Keratinocyte (primary cell): ENCODE measurements around the gene SCMH1. TPM values are rescaled to one million over a fixed set of nuclear protein-coding genes. Genes with fewer than 3 reads are reported as not detected.
A peak's percentile ranks its signal among the peaks of the same experiment; 100 is the strongest.

Source experiments
- DNase-seq: peaks from one replicate; pipeline ENCODE4 v3.0.0-alpha.2; 2011; ENCODE audit warnings: low read depth, missing footprints, low spot score
- FAIRE-seq: peaks from 2 replicates; lab custom pipeline; 2011; peaks lifted over from hg19 to GRCh38; lab: Jason Lieb, UNC
- H2AFZ ChIP-seq: 2 replicates; pipeline ENCODE4 v1.6.0; 2012; ENCODE audit warnings: low read length, control low read depth, inconsistent platforms; ENCODE audit not compliant: control insufficient read depth
- H3K27ac ChIP-seq: 2 replicates; pipeline ENCODE4 v1.5.1; 2011; ENCODE audit warnings: low read length; ENCODE audit not compliant: control insufficient read depth, insufficient read depth
- H3K27me3 ChIP-seq: 3 replicates; pipeline ENCODE4 v1.6.0; 2011; ENCODE audit warnings: low read length; ENCODE audit not compliant: control insufficient read depth, insufficient read depth; ENCODE audit errors: extremely low read depth
- H3K36me3 ChIP-seq, 2 experiments: 2 replicates in 1 of 2; 3 replicates in 1 of 2; pipeline ENCODE4 v1.5.1; 2011; ENCODE audit warnings: low read length in 2 of 2, mild to moderate bottlenecking in 1 of 2; ENCODE audit not compliant: control insufficient read depth in 2 of 2, insufficient read depth in 2 of 2; ENCODE audit errors: extremely low read depth in 1 of 2
- H3K4me1 ChIP-seq: 3 replicates; pipeline ENCODE4 v1.5.1; 2011; ENCODE audit warnings: low read length; ENCODE audit not compliant: control insufficient read depth, insufficient read depth; ENCODE audit errors: extremely low read depth
- H3K4me2 ChIP-seq: 3 replicates; pipeline ENCODE4 v1.6.0; 2011; ENCODE audit warnings: low read depth, low read length; ENCODE audit not compliant: control insufficient read depth, insufficient read depth; ENCODE audit errors: extremely low read depth
- H3K4me3 ChIP-seq, 3 experiments: fragments of 200-600 bp in 1 of 3; sonication (generic) in 1 of 3; 2 replicates in 2 of 3; 3 replicates in 1 of 3; pipeline ENCODE4 v1.5.1; 2011 to 2016; ENCODE audit warnings: low read length in 3 of 3, mild to moderate bottlenecking in 3 of 3, control low read depth in 2 of 3, inconsistent platforms in 1 of 3, low read depth in 1 of 3, mixed read lengths in 1 of 3, mixed run types in 1 of 3, moderate library complexity in 1 of 3; ENCODE audit not compliant: control insufficient read depth in 2 of 3, insufficient read depth in 2 of 3; ENCODE audit errors: extremely low read depth in 1 of 3
- H3K79me2 ChIP-seq: 2 replicates; pipeline ENCODE4 v1.6.0; 2012; ENCODE audit warnings: low read length; ENCODE audit not compliant: control insufficient read depth, insufficient read depth
- H3K9ac ChIP-seq: 3 replicates; pipeline ENCODE4 v1.6.0; 2011; ENCODE audit warnings: low read length; ENCODE audit not compliant: control insufficient read depth, insufficient read depth; ENCODE audit errors: extremely low read depth
- H3K9me1 ChIP-seq: 3 replicates; pipeline ENCODE4 v1.6.0; 2011; ENCODE audit warnings: low read length; ENCODE audit not compliant: control insufficient read depth, insufficient read depth; ENCODE audit errors: extremely low read depth
- H3K9me3 ChIP-seq: 2 replicates; pipeline ENCODE4 v1.5.1; 2012; ENCODE audit warnings: low read depth, low read length; ENCODE audit not compliant: control insufficient read depth
- H4K20me1 ChIP-seq: 3 replicates; pipeline ENCODE4 v1.6.0; 2011; ENCODE audit warnings: low read length; ENCODE audit not compliant: control insufficient read depth, insufficient read depth; ENCODE audit errors: extremely low read depth
- CTCF ChIP-seq, 3 experiments: IDR thresholded peaks in 1 of 3; conservative IDR thresholded peaks in 1 of 3; optimal IDR thresholded peaks in 1 of 3; 2 replicates in 2 of 3; 3 replicates in 1 of 3; pipeline versions ENCODE3 to v1.5.1; 2011; ENCODE audit warnings: low read length in 3 of 3, mild to moderate bottlenecking in 3 of 3, moderate library complexity in 2 of 3, control low read depth in 1 of 3, inconsistent platforms in 1 of 3; ENCODE audit not compliant: insufficient read depth in 2 of 3; ENCODE audit errors: extremely low read depth in 1 of 3
- EZH2 ChIP-seq: IDR thresholded peaks from one replicate; pipeline ENCODE4 v1.6.1; 2012; ENCODE audit warnings: inconsistent platforms, mild to moderate bottlenecking, low read length, moderate library complexity
- dilution Hi-C: fragments of 300-500 bp; cut with MboI; formaldehyde crosslinking; loops from one replicate; pipeline ENCODE4 v1.7.0; 2020; ENCODE audit warnings: low sequenced_read_pairs; ENCODE audit not compliant: extremely low pct_ligation_motif_present
- polyA plus RNA-seq, 5 experiments: library from polyadenylated mRNA; depleted of rRNA in 3 of 5; stranded (reverse) in 3 of 5; stranded (forward) in 1 of 5; unstranded in 1 of 5; fragments of >200 nt; gene quantifications; 1 replicate in 1 of 5; 2 replicates in 3 of 5; 3 replicates in 1 of 5; pipeline versions ENCODE4 v1.2.1 to v1.2.3, GENCODE V29; 2011 to 2012; ENCODE audit warnings: missing spikeins in 2 of 5, low read depth in 1 of 5, low replicate concordance in 1 of 5

SCMH1 gene
- polyA plus RNA-seq, 1 donor (not counting 4 experiments of a cell fraction or from before 2014, with no cell fraction given), result 29.9 TPM

GRCh38 chr1:41153750-41154274 is 88.3 kb downstream of the SCMH1 start:
- DNase-seq (no peak), FAIRE-seq (no peak)
- Histone ChIP-seq H2AFZ (no peak overlapping the region), H3K4me1 (peaks cover 19% of the 10 kb centered on the region), H3K36me3 (peaks cover 0 to 2% of the 10 kb centered on the region in 2 experiments), H3K79me2 (no peaks in the 10 kb centered on the region), H3K4me2 (no peak overlapping the region), H3K27me3 (no peaks in the 10 kb centered on the region), H3K9me1 (no peaks in the 10 kb centered on the region), H3K4me3 (no peak overlapping the region), H3K9me3 (no peaks in the 10 kb centered on the region), H3K27ac (no peak overlapping the region), H3K9ac (no peak overlapping the region), H4K20me1 (no peaks in the 10 kb centered on the region)
- dilution Hi-C loops, result no loop called here
- TF ChIP-seq CTCF (optimal IDR thresholded peaks at IDR 0.05 in 1 of 3, IDR thresholded peaks at IDR 0.05 in 1 of 3, conservative IDR thresholded peaks at IDR 0.05 in 1 of 3; ENCODE audit: extremely low read depth in 1 of 3, insufficient read depth in 2 of 3, low read length in 3 of 3) (no peak), EZH2 (no peak)

GRCh38 chr1:41152622-41153044 is 89.5 kb downstream of the SCMH1 start:
- Histone ChIP-seq H2AFZ (no peak overlapping the region), H3K4me3 (no peak overlapping the region), H3K4me1 (peaks cover 19% of the 10 kb centered on the region), H3K4me2 (peak overlapping the region; percentile 4), H3K36me3 (peaks cover 0 to 2% of the 10 kb centered on the region in 2 experiments), H3K79me2 (no peaks in the 10 kb centered on the region), H3K27me3 (no peaks in the 10 kb centered on the region), H3K27ac (peak overlapping the region; percentile 61), H3K9me1 (no peaks in the 10 kb centered on the region), H4K20me1 (no peaks in the 10 kb centered on the region), H3K9me3 (no peaks in the 10 kb centered on the region), H3K9ac (no peak overlapping the region)
- peak; percentile 74 for FAIRE-seq
- TF ChIP-seq EZH2 (no peak), CTCF (optimal IDR thresholded peaks at IDR 0.05 in 1 of 3, IDR thresholded peaks at IDR 0.05 in 1 of 3, conservative IDR thresholded peaks at IDR 0.05 in 1 of 3; ENCODE audit: extremely low read depth in 1 of 3, insufficient read depth in 2 of 3, low read length in 3 of 3) (no peak)
- dilution Hi-C loops, result no loop called here
- DNase-seq, result peak; percentile 11
